ENCODE data around the gene VSTM2B. TPM values are rescaled to one million over a fixed set of nuclear protein-coding genes. Genes with fewer than 3 reads are reported as not detected.

VSTM2B gene
- total and polyA plus RNA-seq, 2 experiments from 2014 or later, result 0.47 to 1.1 TPM

- WGBS (ENCODE audit: low lambda C conversion rate, missing lambda C conversion rate), result 3% methylated on average over 46 of the region's 80 CpGs
- DNase-seq (ENCODE audit: low spot score), result no peak
- no peaks in the 10 kb centered on the region for H3K9me3 ChIP-seq (ENCODE audit: low read depth)
- H3K4me3 ChIP-seq, result no peak overlapping the region
- no peaks in the 10 kb centered on the region for H4K20me1 ChIP-seq (ENCODE audit: insufficient read depth, poor library complexity, severe bottlenecking)
- peak overlapping the region; percentile 81 for H3K4me2 ChIP-seq
- H3K9me2 ChIP-seq (replicated peaks; ENCODE audit: insufficient read depth), result no peaks in the 10 kb centered on the region
- no peaks in the 10 kb centered on the region for H3K36me3 ChIP-seq (replicated peaks; ENCODE audit: insufficient read depth, low read depth)
- no peak overlapping the region for H3K27ac ChIP-seq
- H3K27me3 ChIP-seq, result peaks cover 88% of the 10 kb centered on the region
- no peak overlapping the region for H2AFZ ChIP-seq
- peaks cover 11% of the 10 kb centered on the region for H3K4me1 ChIP-seq (ENCODE audit: insufficient read depth)
- no peaks in the 10 kb centered on the region for H3K79me2 ChIP-seq
- TF ChIP-seq CTCF (IDR thresholded peaks at IDR 0.05; ENCODE audit: poor library complexity) (no peak), EZH2phosphoT487 (IDR thresholded peaks at IDR 0.05; ENCODE audit: low read depth, severe bottlenecking, unreplicated experiment) (peak; percentile 47), EZH2 (IDR thresholded peaks at IDR 0.05; ENCODE audit: borderline replicate concordance) (peak; percentile 69)
Observed at GRCh38 chr19:29524912-29525831, 622 bp upstream of the VSTM2B start.

DNA sequence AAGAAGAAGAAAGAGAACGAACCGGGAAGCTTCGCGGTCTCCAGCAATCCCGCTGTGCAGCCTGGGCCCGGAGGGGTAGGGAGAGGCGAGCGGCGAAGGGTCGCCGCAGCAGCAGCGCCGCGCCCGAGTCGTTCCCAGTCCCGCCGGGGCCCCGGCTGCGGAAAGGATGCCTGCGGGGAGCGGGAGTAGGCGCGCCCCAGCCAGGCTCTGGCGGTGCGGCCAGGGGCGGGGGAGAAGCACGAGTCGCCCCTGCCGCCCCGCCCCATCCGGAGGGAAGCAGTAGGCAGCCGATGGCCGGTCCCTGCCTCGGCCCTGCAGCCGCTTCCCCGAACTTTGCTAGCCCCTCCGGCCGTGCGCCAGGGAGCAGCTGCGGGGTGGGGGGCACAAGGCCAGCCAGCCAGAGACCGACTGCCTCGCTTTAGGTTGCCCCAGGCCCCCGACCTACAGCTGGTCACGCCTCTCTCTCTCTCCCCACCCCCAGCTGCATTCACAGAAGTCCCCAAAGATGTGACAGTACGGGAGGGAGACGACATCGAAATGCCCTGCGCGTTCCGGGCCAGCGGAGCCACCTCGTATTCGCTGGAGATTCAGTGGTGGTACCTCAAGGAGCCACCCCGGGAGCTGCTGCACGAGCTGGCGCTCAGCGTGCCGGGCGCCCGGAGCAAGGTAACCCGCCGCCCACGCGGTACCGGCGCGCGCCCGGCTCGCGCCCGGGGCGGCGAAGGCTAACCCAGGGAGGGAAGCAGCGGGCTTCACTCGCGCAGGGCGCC lies 1.1 kb downstream of the VSTM2B start:
- H2AFZ ChIP-seq, result no peak overlapping the region
- no peaks in the 10 kb centered on the region for H3K79me2 ChIP-seq
- H3K9me3 ChIP-seq (ENCODE audit: low read depth), result no peaks in the 10 kb centered on the region
- WGBS (ENCODE audit: low lambda C conversion rate, missing lambda C conversion rate), result 1% methylated on average over 74 of the region's 79 CpGs
- DNase-seq (ENCODE audit: low spot score), result no peak
- H3K4me2 ChIP-seq, result peak overlapping the region; percentile 81
- peaks cover 89% of the 10 kb centered on the region for H3K27me3 ChIP-seq
- H3K4me1 ChIP-seq (ENCODE audit: insufficient read depth), result peaks cover 11% of the 10 kb centered on the region
- H4K20me1 ChIP-seq (ENCODE audit: insufficient read depth, poor library complexity, severe bottlenecking), result no peaks in the 10 kb centered on the region
- H3K9me2 ChIP-seq (replicated peaks; ENCODE audit: insufficient read depth), result no peaks in the 10 kb centered on the region
- H3K4me3 ChIP-seq, result no peak overlapping the region
- H3K27ac ChIP-seq, result no peak overlapping the region
- TF ChIP-seq EZH2 (IDR thresholded peaks at IDR 0.05; ENCODE audit: borderline replicate concordance) (peak; percentile 75), EZH2phosphoT487 (IDR thresholded peaks at IDR 0.05; ENCODE audit: low read depth, severe bottlenecking, unreplicated experiment) (no peak)
- no peaks in the 10 kb centered on the region for H3K36me3 ChIP-seq (replicated peaks; ENCODE audit: insufficient read depth, low read depth)

- WGBS (ENCODE audit: low lambda C conversion rate, missing lambda C conversion rate), result 31% methylated on average over 31 of the region's 31 CpGs
- Histone ChIP-seq H2AFZ (no peak overlapping the region), H3K9me2 (replicated peaks; ENCODE audit: insufficient read depth) (no peaks in the 10 kb centered on the region), H3K27ac (no peak overlapping the region), H3K79me2 (no peaks in the 10 kb centered on the region), H3K4me2 (peak overlapping the region; percentile 81), H4K20me1 (ENCODE audit: insufficient read depth, poor library complexity, severe bottlenecking) (no peaks in the 10 kb centered on the region), H3K36me3 (replicated peaks; ENCODE audit: insufficient read depth, low read depth) (no peaks in the 10 kb centered on the region), H3K9me3 (ENCODE audit: low read depth) (no peaks in the 10 kb centered on the region), H3K4me3 (no peak overlapping the region), H3K27me3 (peaks cover 90% of the 10 kb centered on the region), H3K4me1 (ENCODE audit: insufficient read depth) (peaks cover 11% of the 10 kb centered on the region)
- DNase-seq (ENCODE audit: low spot score), result no peak
- TF ChIP-seq EZH2phosphoT487 (IDR thresholded peaks at IDR 0.05; ENCODE audit: low read depth, severe bottlenecking, unreplicated experiment), result no peak
Observed at GRCh38 chr19:29527500-29528328, 1.9 kb downstream of the VSTM2B start.

DNA sequence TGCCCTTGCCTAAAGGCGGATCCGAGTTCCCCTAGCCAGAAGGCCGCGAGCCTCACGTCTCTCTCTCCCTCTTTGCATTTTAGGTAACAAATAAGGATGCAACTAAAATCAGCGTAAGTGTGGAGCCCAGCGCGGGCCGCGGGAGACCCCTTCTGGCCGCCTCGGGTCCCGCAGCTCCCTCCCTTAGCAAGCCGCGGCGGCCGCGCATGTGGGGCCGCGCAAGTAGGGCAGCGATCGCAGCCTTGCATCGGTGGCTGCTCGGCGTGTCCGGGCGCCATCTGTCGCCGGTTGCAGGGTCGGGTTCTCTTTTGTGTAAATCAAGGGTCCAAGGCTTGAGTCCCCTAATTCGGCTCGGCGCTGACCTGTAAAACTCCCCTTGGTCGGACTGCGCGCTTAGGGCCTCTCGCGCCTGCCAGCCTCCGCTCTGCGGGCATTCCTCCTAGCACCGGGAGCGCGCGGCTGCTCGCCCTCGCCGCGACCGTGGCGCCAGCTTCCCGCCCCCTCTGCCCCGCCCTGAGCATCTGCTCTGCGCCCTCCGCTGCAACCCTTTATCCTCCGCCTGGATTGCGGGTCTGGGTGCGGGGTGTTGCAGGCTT lies 2.7 kb downstream of the VSTM2B start:
- no peaks in the 10 kb centered on the region for H4K20me1 ChIP-seq (ENCODE audit: insufficient read depth, poor library complexity, severe bottlenecking)
- H3K27me3 ChIP-seq, result peaks cover 86% of the 10 kb centered on the region
- H3K9me2 ChIP-seq (replicated peaks; ENCODE audit: insufficient read depth), result no peaks in the 10 kb centered on the region
- H3K4me1 ChIP-seq (ENCODE audit: insufficient read depth), result peaks cover 11% of the 10 kb centered on the region
- 1% methylated on average over 57 of the region's 57 CpGs for WGBS (ENCODE audit: low lambda C conversion rate, missing lambda C conversion rate)
- no peaks in the 10 kb centered on the region for H3K79me2 ChIP-seq
- H3K36me3 ChIP-seq (replicated peaks; ENCODE audit: insufficient read depth, low read depth), result no peaks in the 10 kb centered on the region
- peak overlapping the region; percentile 13 for H3K4me3 ChIP-seq
- H3K4me2 ChIP-seq, result peak overlapping the region; percentile 77
- H3K9me3 ChIP-seq (ENCODE audit: low read depth), result no peaks in the 10 kb centered on the region
- peak overlapping the region; percentile 16 for H2AFZ ChIP-seq
- H3K27ac ChIP-seq, result no peak overlapping the region
- TF ChIP-seq CTCF (IDR thresholded peaks at IDR 0.05; ENCODE audit: poor library complexity), result peak; percentile 92
- TF ChIP-seq EZH2 (IDR thresholded peaks at IDR 0.05; ENCODE audit: borderline replicate concordance), result peak; percentile 77
- TF ChIP-seq EZH2phosphoT487 (IDR thresholded peaks at IDR 0.05; ENCODE audit: low read depth, severe bottlenecking, unreplicated experiment), result peak; percentile 5
- peak; percentile 88 for DNase-seq (ENCODE audit: low spot score)
